HL-60/S4 treated with phorbol 12-myristate 13-acetate at 8.2 ng/mL for 4 days and 3 days (cell line): Measurements from ENCODE around the gene ONECUT2.
"Not testable (repeated sequence)": the region's sequence is repeated elsewhere in the genome, so short reads cannot be mapped to it uniquely, and the experiment has no call there.

Experiments
- in situ Hi-C: fragments of 300-500 bp; cut with MboI; formaldehyde crosslinking; loops from 2 replicates; pipeline ENCODE4 v1.15.0; 2022; ENCODE audit warnings: low sequenced_read_pairs

Gene ONECUT2

DNA sequence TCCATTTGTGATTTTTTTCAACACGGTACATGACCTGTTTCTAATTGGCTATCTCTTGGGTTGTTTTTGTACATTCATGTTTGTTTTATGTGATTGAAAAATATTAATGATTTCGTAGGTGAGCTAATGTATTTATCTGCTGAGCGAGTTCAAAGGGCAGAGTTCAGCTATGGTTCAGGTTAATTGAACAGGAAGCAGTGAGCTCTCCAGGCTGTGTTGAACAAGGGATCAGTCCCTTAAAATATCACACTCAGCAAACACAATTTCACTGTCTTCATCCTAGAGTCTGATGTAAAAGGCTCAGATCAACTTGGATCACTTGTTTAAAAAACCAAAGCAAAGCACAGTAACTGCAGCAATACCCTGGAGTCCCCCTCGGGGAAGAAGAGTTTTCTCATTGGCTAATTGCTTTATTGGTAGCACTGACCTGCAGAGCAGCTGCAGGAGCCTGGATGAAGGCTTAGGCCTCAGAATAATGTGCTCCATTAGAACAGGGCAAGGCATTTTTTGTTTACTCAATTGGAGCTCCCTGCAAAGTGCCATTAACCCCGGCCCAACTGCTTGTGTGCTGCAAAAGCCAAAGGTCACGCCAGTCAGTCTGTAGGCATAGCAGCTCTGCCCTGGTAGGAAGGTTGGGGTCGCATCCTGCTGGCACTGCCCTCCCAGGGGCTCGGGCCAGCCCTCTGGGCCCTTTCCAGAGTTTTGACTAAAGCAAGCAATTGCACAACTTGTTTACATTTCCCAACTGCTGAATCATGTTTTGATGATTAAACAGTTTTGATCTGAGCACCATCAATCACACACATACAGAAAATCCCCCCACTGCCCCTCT lies 10.5 kb downstream of the ONECUT2 start:
- in situ Hi-C loops = no loop called here

DNA sequence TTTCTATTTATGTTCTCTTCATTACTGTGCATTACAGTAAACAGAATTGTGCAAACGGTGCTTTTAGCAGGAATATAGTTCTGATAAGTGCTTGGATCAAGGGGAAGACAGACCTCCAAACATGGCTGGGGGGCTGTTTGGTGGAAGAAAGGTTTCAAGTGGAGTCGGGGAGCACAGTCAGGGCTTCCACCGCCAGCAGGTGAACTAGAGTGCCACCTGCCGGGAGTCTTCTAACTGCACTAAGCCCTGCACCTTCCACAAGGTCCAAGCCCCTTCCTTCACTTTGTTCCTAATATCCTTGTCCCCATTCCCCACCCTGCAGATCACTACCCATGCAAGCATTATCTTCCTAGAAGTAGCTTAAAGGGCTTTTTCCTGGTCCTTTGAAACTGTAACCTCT lies 11.1 kb downstream of the ONECUT2 start:
- in situ Hi-C loops = no loop called here

DNA sequence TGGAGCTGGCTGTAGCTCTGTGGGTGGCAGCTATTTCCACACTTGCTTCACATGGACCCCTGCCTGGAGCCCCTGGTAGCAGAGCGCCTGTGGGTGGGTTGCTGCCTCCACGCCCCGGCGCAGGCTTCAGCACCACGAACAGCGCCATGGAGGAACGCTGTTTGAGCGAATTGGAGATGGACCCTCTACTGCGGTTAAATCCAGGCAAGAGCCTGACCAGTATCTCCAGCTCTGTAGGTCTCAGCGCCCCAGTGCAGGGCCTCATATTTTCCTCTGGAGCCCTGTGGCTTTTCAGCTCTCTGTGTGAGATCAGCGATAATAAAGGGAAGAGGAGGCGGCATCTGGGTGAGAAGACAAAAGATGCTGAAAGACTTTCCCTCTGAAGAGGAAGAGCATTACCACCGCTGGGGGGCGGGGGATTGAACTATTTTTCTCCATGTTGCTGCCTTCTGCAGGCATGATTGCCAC lies 12.0 kb downstream of the ONECUT2 start:
- in situ Hi-C loops = no loop called here

DNA sequence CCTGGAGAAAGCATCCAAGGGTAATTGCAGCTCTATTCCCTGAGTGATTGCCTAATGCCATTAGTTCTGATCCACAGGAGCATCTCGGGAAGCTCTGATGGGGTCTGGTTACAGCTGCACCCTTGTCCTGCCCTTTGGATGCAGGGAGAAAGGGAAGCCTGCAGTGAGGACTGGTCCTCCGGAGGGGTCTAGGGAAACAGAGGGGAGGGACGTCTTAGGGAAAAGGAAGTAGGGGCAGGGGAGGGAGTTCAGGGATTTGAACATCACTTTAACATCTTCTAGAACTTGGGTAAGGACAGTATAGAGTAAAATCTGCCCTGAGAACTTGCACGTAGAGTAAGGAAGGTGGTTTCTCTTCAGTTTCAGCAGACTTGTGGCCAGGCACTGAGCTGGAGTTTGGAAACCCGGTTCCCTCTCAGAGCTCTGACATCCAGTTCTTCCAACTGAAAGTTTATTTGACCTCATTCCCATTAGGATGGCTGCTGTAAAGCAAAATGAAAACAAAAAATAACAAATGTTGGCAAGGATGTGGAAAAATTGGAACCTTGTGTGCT lies 20.5 kb downstream of the ONECUT2 start:
- in situ Hi-C loops = no loop called here

DNA sequence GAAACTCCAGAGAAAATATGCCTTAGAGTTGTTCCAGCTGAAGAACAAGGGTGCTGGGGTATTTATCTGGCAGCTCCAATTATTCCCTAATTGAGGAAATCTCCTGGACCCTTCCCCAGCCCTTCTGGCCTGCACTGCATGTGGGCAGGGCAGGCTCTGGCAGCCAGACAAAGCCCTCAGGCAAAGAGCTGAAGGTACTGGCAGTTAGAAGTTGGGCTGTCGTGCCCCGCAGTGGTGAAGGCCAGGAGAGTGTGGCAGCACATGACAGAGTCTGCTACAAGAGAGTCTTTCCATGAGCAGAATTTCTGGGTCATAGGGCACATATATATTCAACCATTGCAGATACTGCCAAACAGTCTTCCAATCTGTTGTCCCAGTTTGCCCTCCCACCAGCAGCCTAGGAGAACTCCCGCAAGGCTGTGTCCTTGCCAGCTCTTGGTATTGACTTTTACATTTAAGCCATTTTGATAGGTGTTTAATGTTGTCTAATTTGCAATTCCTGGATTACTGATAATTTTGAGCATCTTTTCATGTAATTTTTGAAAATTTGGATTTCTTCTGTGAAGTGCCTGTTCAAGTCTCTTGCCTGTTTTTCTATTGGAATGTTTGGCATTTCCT lies 26.6 kb downstream of the ONECUT2 start:
- in situ Hi-C loops = no loop called here

DNA sequence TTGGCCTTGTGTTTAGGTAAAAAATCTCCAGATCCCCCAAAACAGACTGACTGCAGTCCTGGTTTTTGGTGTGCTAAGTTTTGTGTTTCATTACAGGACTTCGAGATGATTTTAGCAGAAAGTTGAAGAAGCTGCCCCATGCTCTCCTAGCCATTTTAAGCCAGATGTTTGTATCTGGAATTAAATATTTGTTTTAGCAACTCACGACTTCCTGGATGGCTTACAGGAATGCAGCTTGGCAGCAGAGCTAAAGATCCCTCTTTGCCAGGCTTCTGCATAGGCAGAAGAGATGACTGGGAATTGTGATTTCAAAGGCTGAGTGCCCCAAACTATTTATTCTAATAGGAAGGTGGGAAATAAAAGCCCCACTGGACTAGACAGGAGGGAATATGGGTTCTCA lies 31.1 kb downstream of the ONECUT2 start:
- in situ Hi-C loops = no loop called here

DNA sequence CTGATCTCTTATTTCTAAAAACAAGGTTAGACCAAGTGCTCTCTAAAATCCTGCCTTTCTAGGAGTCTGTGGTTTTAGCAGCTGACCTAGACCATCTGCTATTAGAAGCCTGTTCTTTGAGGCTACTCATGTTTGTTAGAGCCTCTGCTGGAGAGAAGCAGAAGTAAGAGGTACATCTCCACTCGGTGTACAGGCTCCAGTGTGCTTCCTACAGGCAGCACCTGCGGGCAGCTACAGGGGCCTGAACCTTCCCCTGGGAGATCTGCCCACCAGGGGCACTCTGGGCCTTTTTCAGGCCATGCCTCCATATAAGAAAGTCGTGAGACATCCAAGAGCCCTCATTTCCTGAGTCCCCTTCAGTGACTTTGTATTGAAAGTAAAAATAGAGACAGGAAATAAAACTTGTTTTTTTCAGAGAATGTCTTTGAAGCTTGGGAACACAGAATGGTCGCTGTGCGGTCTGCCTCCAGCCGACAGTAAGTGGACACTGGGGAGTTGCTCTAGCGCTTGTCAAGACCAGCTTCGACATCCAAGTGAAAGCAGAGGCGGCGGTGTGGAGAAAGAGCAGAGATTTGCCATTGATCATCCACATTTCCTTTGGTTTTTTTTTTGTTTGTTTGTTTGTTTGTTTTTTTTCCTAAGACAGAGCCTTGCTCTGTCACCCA lies 31.7 kb downstream of the ONECUT2 start:
- in situ Hi-C loops = no loop called here

DNA sequence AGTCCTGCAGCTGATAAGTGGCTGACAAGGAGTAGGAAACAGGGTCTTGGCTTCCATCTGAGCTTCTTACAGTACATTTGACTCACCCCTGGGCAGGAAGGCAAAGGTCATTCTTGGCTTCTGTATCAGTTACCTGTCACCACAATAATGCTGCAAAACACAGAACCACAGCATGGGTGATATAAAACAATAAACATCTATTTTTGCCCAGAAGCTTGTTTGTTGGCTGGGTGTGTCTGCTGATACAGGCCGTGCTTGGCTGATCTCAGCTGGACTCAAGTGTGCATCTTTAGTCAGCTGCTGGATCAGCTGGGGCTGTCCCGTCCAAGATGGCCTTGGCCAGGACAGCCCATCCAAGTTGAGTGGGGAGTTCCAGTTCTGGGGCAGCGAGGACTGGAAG lies 34.7 kb downstream of the ONECUT2 start:
- in situ Hi-C loops = no loop called here

DNA sequence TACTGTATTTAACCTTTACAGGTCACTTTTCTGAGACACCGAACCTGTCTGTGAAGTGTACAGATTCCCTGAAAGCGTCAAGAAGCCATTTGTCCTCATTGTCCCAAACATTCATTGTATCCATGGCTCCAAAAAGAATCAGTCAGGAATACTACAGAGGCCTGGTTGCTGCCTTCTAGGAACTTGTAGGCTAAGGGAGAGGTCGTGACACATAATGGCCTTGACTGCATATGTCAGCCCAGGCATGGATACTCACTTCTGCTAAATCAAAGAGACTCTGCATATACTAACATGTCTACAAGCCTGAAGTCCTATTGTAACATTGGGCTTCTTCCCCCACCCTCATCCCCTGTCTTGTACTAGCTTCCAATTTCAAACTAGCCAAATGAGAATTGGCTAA lies 40.2 kb downstream of the ONECUT2 start:
- in situ Hi-C loops = no loop called here

DNA sequence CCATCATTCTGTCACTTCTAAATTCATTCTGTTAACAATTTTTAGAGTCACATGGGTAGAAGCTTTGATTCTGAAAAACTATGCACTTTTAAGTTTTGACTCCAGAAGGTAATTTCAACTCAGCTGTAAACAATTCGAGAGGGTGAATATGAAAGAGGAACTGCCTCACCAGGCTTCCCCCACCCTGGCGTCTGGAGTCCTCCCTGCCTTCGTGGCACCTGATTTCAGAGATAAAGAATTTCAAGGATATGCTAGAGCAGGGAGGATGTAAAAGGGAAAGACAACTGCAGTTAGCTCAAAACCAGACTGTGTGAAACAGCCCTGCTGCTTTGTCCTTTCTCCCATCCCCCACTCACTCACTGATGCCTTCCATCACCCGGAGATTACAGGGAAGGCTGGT lies 40.7 kb downstream of the ONECUT2 start:
- in situ Hi-C loops = no loop called here

DNA sequence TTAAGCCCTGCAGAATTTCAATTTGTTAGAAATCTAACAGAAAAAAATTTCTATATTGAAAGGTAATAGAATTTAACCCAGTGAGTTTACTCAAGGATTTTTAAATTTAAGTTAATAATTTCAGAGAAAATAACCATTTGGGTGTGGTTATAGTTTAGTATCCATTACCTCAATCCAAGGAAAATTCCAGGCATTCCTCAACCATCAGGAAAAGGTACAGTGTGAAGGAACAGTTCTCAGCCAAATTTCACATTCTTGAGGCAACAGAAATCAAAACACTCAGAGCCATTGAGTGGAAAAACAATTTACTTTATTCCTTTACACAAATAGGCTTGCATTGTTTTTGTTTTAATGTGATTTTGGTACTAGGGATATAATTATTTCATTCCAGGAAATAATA lies 45.6 kb downstream of the ONECUT2 start:
- in situ Hi-C loops = no loop called here

DNA sequence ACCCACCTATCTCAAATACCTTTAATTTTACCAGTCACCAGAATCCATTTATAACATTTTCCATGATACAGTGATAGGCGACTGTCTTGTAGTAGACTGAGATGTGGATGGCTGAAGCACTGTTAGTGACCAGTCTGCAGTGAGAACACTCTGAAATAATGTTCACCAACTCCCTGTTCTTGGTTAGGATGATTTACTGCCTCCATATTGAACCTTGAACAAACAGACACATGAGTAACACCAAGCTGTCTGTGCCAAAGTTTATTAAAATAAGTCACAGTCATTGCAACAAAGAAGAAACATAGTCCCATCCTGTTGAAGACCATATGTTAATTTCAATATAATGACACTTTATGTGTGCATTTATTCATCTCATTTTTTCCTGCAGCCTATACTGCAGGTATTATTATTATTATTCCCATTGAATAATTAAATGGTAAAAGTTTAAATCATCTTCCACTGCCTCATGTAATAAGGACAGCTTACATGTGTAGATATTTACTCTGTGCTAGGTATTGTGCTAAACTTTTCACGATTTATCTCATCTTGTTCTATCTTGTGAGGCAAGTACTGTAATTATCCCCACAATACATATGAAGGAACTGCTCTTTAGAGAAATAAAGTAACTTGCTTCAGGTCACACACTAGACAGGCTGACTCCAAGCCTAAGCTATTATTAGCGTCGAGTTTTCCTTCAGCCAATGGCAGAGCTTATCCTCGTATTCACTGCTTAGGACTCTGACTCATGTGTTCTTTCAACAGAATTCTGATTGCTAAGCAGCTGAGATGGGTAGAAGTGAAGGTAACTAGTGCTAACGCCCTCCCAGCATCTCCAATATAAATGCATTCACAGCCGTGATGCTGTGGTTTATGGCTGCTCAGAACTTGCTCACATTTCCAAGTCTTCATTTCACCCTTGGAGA lies 62.5 kb downstream of the ONECUT2 start:
- in situ Hi-C loops = no loop called here

DNA sequence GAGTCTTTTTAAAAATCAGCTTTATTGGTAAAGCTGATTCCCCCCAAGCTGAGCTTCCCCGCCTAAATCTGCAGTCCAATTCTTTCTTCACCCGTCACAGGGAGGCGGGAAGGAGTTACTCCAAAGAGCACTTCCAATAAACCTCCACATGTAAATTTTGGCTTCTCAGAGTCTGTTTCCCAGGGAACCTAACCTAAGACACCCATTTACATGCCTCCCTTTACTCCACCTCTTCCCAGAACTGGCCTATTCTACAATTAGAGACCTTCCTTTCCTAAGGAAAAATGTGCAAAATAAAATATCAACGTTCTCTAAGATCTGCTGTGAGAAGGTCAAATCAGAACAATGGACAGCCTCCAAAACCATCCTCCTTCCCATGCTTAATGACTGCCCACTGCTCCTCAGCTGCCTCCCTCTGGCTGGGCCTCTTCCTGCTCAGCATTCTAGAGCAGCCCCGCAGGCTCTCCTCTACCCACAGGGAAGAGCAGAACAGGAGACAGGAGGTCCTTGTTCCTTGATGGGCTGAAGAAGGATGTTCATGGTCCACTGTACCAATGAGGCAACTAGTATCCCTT lies 63.6 kb downstream of the ONECUT2 start:
- in situ Hi-C loops = no loop called here

DNA sequence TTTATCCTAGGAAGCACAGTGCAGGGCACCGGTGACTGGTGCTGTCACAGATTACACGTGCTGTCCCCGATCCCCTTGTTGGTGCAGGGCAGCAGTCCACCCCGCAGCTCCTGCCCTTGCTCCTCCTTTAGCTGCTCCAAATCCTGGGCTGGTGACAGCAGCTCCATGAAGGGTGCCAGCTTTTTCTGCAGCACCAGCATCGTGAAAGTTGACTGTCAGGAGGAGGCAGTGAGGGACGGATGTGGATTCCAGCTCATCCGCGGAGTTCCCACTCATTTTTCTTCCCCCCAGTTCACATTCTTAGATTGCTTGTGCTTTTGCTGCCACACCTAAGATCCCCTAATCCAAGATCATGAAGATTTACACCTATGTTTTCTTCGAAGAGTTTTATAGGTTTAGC lies 67.5 kb downstream of the ONECUT2 start:
- in situ Hi-C loops = no loop called here

DNA sequence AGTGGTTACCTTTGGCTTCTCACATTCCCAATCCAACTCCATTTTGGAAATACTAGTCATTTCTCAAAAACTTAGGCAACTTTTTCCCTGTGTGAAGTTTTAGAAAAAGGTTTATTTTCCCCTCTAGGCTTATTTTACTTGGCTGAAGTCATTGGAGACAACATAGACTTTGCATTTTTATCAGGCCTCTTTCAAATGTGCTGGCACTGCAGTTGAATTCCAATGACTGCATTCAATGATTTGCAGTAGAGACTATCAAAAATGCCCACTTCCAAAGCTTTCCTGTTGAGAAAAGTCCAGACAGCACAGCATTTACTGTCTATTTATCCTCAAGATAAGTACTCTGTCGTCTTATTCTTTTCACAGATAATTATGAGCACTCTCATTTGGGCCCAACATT lies 70.1 kb downstream of the ONECUT2 start:
- in situ Hi-C loops = no loop called here

DNA sequence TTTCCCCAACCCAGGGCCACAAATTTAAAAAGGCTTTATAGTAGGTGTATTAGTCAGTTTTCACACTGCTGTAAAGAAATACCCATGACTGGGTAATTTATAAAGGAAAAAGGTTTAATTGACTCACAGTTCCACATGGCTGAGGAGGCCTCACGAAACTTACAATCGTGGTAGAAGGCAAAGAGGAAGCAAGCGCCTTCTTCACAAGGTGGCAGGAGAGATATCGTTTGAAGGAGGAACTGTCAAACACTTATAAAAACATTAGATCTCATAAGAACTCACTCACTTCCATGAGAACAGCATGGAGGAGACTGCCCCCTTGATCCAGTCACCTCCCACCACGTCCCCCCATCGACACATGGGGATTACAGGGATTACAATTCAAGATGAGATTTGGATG lies 80.9 kb downstream of the ONECUT2 start:
- in situ Hi-C loops = no loop called here

DNA sequence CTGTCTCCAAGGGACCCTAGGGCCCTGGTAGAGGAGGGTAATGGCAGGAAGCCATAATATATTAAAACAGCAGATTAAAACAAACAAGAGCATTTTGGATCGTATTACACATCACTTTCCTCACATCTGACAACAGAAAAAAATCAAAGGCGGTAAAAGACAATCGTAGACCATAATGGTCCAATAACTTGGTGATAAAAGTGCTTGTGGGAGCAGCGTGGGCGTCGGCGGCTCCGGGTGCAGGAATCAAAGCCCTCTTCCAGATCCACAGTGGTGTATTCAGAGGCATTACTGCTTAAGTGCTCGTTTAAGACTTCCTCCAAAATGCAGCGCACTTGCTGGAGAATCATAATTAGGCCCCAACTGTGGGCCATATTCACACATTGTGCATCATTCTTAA lies 83.4 kb downstream of the ONECUT2 start:
- in situ Hi-C loops = no loop called here

DNA sequence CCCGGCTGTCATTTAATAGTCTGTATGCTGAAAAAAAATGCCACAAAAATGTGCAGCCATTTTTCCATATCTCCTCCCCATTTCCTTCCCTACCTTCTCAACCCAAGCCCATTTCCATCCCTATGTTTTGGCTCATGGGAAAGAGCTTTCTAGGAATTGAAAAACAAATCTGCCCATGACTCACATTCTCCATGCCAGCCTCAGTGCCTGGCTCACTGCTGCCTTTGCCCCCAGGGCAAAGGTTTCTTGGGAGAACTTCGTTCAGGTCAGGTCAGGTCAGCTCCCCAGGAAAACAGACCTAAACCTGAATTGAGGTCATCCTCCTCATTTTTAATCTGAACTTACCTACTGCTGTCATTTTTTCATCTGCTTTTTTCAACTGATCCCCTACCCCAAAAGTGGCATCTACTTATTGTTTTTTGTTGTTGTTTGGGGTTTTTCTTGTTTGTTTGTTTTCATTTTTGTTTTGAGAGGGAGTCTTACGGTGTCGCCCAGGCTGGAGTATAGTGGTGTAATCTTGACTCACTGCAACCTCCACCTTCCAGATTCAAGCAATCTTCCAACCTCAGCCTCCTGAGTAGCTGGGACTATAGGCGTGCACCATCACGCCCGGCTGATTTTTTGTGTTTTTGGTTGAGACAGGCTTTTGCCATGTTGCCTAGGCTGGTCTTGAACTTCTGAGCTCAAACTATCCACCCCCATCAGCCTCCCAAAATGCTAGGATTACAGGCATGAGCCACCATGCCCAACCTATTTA lies 84.7 kb downstream of the ONECUT2 start:
- in situ Hi-C loops = no loop called here

DNA sequence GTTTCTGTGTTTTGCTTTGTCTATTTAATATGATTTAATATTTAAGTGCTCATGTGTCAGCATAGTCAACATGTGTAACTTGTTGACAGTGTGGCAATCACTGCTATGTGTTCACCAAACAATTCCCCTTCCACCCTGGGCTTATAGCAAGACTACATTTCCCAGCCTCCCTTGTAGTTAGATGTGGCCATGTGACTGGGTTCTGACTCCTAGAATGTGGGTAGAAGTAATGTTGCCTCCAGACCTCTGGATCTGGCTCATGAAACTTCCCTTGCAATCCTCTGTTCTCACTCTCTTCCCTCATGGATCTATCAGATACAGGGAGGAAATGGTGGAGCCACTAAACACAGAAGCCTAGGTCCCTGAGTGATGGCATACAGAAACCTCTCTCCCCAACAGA lies 87.2 kb downstream of the ONECUT2 start:
- in situ Hi-C loops = not testable (repeated sequence)
